COLO668 (cell line): ENCODE data around the gene ABCA13.
"Not testable (repeated sequence)": the region's sequence is repeated elsewhere in the genome, so short reads cannot be mapped to it uniquely, and the experiment has no call there.

Experiments
- DNase-seq: peaks from one replicate; lab custom pipeline; 2025; ENCODE audit not compliant: unreplicated experiment; lab: John Stamatoyannopoulos, UW

ABCA13 gene

DNA sequence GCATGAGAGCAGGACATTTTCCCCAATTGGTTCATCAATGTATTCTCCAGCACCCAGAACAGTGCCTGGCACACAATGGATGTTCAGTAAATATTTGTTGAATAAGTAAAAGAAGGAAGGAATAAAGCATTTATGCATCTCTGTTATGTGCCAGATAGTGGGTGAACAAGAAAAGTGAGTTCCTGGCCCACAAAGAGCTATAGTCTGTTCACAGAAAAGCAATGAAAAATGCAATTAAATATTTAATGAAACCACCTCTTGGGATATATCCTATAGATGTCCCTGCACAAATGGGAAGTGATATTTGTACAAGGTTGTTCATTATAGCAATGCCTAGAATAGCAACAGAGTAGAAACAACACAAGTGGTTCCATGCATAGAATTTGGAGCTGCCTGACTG, 2.1 kb downstream of the ABCA13 start:
- no peak for DNase-seq

DNA sequence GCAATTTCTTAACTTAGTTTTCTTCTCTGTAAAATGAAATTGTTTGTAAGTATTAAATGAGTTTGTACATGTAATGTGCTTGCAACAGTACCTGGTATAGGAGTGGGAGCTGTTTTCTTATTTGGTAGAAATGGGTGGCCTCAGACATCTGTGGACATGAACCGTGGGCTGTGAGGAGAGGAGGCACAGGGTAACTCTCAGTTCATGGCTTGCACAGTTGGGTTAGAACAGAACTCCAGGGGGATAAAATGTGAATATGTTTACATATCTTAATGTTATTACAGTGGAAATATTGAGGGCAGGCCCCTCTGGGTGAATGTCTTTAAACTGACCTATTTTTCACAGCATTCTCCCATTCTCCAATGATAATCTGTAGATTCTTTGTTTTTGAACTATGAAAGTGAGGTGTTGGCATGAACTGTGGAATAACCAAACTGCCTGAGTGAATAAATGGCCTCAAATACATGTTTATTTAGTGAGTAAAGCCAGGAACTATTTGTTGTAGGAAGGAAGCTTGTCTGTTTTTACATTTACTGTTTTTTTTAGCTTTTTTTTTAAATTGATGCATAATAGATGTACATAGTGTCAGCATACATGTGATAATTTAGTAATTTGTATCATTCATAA, 2.6 kb downstream of the ABCA13 start:
- no peak for DNase-seq

DNA sequence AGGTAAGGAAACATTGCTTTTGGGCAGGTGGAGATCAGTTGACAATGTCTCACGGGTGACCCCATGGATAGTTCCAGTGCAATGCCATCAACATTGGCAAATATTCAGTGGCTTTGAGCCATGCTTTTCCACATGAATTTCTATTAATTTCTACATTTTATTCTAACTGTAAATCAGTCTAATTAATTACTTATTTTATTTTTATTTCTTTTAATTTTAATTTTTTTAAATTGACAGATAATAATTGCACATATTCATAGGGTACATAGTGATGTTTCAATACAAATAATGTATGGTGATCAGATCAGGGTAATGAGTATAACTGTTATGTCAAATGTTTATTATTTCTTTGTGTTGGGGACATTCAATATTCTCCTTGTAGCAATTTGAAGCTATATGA, 3.8 kb downstream of the ABCA13 start:
- no peak for DNase-seq

DNA sequence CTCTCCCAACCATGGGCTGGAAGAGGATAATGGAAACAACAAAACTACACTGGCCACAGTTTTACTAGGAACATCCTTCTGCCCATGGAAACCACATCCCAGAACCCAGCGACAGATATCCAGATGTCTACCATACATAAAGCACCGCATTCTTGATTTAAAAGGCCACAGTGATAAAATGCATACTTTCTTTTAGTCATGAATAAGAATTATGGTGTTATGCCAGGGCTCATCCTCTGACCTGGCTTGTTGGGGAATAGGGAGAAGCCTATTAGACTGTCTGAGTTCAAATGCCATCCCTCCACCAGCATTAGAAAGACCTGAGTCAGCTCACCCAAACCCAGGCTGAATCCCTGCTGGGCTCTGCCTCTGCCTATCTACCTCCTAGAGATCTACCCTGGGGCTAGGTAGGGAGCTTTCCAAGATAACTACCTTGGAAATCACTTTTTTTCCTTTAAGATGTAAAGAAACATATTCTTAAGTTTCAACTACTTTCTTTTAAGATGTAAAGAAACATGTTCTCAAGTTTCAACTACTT, 5.2 kb downstream of the ABCA13 start:
- DNase-seq, result no peak

DNA sequence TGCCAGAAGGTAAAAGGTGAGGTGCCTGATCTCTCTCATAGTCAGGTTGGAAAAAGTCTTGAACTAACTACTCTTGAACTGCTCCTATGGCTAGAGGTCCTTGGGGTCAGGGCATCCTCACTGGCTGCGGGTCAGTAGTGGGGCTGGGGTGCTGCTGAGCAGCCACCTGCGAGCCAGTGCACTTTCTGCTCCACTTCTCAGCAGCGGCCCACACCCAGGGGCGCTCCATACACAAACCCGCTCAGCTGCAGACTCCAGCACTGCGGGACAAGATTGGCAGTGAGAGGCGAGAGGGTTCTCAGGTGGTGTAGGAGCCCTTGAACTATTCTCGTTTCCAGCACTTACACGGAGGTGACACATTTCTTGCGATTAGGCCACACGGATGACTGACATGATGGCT, 6.0 kb downstream of the ABCA13 start:
- DNase-seq, result no peak

DNA sequence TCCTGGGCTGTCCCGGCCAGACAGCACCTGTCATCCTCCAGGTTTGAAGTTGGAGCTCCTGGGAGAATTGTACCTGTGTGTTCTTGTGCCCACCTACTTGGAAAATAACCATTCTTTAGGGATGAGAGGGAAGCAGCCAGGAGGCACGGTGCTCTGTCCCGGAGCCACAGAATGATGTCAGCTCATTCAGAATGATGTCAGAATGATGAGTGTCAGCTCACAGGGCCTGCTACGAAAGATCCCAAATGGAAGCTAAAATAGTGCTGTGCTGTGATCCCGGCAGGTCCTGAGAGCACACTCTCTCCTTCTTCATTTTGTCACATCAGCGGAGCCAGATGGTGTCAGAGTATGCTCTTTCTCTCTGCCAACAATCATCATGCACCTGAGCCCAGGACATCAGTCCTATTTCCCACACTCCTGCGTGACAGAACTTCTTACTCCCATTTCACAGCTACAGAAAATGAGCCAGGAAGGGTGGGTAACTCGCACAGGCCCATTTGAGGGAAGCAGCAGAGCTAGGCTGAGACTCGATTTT, 8.3 kb downstream of the ABCA13 start:
- no peak for DNase-seq

DNA sequence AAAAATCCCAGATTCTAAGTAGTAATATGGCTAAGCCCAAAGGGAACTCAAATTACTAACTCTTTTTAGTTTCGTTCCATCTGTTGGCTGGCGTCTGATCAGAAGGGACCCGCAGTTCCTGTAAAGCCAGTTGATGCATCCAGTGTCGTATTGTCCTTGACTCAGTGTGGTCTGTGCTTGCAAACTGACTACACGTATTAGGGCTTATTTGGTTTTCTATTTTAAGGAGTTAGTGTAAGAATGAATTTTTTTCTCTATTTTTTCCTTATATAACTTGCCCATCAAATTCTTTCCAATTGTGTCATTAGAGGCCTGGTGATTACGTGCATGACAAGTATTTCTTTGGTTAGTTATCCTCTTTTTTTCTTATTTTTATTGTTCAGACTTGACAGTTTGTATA, 9.7 kb downstream of the ABCA13 start:
- DNase-seq, result no peak

DNA sequence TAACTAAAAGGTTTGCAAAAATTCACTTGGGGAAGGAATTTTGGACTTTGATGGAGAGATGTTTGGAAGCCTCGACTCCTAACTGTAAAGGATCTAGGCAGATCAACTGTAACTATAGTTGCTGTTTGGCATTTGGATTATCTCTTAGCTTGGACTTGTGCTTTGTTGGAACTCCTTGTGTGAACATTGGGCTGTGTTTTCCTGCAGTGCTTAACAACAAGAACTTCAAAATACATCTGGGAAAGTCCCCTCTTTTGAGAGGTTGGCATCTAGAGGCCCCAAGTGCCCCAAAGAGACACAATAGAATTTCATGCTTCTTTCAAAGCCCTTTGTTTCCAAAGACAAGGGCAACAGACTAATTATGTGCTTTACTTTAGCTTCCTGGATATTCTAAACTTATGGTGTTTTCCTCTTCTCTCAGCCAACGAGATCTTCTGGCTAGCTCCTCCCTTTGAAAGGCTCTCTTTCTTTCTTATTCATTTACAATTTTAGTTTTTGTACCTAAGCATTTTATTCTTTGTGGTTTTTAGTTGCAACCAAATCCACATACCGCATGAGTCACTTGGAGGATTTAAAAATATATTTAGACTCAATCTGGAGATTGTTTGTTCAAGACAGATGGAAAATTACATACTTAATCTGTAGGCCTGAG, 11.6 kb downstream of the ABCA13 start:
- no peak for DNase-seq

DNA sequence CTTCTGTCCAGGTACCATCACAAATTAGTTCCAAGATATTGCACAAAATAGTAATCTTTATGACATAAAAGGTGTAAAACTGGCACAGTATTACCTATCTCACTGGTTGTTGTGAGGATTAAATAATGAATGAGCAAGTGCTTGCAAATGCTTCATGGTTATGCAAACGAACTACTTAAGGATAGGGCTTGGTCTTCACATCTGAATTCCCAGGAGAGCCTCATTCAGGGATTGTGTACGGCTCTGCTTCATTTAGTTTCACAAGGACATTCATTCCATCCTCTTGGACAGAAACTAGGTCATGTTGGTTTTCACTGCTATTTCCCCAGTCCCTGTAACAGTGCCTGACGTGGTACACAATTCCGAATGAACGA, 12.1 kb downstream of the ABCA13 start:
- DNase-seq, result no peak

DNA sequence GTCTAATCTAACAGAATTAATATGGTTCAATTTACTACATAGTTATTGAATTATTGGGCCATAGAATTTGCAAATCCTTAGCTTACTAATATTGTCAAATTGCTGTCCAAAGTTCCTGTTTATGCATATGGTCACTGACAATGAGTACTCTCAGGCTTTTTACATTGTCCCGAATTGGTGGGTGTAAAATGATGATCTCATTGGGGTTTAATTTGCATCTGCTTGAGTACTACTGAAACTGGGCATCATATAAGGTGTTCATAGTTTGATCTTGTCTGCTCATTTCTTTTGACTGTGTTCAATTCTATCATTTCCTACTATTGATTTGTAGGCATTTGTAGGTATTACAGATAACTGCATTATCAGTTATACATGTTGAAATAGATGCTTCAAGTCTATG, 12.7 kb downstream of the ABCA13 start:
- no peak for DNase-seq

DNA sequence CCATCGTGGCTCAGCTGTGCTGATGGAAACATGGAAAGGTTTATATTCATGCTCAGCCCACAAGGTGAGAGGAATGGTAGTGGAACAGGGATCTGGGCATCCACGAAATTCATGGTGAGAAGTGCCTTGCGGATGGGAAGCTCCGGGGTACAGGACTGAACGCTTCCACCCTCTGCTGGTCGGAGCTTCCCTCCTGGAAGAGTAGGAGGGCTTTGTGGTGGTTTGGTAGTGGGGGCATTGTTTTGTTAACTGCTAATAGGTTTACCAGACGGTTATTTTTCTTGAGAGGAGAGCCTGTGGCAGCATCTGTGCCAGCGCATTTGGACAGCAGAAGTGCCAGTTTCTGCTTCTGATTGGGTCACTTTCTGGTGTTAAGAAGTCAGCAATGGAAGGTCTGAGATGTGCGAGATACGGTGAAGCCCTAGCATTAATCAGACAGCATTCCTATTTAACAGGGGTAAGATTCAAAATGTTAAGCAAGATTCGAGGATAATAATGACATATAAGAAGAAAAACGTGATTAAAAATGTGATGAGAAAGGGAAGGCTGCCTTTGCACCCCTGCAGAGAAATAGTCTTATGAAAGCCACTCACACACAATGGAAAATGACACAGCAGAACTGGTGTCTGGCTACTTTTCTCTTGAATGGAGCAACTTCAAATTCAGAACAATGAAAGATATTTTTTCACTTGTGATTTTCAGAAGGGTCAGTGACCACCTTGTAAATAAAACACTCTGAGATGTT, 17.7 kb downstream of the ABCA13 start:
- DNase-seq, result no peak

DNA sequence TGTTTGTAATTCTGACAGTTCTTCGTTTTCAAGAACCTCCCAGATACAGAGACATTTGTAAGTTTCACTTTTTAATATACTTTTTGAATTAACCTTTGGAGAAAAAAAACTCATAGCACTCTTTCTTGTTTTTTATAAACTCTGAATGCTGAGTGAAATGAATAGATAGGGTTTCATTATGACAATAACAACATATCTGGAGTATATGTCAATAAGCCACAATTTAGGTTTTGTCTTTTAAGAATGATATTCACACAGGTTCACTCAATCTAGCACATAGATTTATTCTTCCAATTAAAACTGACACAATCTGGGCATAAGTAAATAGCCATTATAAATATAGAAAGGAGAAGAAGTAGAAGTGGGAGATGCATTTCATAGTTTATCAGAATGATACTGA, 21.7 kb downstream of the ABCA13 start:
- DNase-seq, result no peak

DNA sequence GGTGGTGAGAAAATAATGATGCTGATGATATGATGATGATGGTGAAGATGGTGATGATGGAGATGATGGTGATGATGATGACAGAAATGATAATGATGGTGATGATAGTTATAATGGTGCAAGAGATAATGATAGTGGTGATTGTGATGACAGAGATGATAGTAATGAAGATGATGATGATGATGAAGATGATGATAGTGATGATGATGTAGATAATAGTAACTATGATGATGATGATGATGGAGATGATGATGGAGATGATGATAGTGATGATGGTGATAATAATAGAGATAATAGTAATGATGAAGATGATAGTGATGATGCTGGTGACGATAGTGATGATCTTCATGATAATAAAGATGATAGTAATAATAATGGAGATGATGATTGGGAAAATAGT, 22.2 kb downstream of the ABCA13 start:
- no peak for DNase-seq

DNA sequence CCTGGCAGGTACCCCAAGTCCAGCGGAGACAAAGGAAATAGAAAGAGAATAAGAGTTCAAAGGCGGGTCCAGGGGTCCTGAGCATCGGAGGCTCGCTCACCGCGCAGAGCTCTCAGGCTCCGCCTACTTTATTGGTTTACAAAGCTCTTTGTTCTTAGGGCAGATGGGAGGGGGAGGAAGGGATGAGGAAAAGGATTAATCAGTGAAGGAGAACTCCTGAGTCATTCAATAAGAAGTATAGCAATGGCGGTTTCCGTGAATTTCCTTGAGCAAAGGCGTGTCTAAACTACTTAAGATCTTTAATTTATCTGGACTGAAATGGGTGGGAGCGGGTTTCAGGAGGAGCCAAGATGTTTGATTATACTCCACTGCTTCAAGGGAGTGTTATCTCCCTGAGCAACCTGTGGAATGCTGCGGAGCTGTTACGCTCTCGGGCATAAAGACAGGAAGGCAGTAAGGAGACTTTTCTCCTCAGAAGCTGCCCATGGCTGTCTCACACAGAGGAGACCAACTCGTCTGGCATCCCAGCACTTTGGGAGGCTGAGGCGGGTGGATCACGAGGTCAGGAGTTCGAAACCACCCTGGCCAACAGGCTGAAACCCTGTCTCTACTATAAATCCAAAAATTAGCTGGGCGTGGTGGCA, 29.8 kb downstream of the ABCA13 start:
- not testable (repeated sequence) for DNase-seq

DNA sequence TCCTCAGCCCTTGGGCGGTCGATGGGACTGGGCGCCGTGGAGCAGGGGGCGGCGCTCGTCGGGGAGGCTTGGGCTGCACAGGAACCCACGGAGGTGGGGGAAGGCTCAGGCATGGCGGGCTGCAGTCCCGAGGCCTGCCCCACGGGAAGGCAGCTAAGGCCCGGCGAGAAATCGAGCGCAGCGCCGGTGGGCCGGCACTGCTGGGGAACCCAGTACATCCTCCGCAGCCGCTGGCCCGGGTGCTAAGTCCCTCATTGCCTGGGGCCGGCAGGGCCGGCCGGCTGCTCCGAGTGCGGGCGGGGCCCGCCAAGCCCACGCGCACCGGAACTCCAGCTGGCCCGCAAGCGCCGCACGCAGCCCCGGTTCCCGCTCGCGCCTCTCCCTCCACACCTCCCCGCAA, 31.7 kb downstream of the ABCA13 start:
- DNase-seq, result not testable (repeated sequence)

DNA sequence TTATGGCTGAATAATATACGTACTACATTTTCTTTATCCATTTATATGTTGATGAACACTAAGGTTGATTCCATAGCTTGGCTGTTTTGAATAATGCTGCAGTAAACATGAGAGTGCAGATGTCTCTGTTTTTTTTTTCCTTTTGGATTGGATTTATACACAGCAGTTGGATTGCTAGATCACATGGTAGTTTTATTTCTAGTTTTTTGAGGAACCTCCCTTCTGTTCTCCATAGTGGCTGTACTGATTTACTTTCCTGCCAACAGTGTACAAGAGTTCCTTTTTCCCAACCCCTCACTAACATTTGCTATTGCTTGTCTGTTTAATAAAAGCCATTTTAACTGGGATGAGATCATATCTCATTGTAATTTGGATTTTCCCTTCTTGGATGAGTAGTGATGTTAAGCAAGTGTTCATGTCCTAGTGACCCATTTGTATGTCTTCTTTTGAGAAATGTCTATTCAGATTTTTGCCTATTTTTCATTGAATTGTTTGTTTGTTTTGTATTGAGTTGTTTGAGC, 36.0 kb downstream of the ABCA13 start:
- no peak for DNase-seq

DNA sequence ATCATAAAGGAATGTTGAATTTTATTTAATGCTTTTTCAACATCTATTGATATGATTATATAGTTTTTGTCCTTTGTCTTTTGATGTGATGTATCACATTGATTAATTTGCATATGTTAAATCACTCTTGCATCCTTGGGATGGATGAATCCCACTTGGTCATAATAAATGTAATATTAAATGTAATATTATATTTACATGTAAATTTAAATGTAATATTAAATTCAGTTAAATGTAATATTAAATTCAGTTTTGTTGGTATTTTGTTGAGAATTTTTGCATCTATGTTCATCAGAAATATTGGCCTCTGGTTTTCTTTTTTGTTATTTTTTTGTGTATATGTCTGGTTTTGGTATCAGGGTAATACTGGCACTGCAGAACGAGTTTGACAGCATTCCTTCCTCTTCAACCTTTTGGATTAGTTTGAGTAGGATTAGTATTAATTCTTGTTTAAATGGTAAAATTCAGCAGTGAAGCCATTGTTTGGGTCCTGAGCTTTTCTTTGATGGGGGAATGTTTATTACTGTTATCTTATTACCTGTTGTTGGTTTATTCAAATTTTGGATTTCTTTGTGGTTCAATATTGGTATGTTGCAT, 37.8 kb downstream of the ABCA13 start:
- no peak for DNase-seq

DNA sequence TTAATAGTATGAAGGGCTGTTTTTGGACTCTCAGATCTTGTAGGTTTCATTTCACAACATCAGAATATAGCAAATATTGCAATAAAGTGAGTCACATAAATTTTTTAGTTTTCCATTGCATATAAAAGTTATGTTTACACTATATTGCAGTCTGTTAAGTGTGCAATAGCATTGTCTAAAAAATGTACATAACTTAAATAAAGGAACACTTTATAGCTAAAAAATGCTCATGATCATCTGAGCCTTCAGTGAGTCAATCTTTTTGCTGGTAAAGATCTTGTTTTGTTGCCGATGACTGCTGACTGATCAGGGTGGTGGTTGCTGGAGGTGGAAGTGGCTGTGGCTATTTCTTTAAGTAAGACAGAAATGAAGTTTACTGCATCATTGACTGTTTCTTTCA, 42.0 kb downstream of the ABCA13 start:
- no peak for DNase-seq

DNA sequence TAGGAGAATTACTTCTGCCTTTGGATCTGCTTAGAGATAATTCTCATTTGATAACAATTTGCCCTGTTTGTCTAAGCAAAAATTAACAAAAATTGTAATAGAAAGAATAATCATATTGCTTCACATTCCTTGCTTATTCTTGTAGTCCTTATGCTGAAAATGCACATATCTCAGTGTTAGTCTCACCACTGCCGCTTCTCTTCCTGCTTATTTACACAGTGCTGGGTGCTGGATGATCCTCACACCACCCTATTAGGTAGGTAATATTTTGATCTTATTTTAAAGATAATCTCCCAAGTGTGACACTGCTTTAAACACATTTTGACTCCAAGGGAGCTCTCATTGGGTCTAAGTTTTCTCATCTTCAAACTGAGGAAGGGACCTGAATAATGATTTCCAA, 46.0 kb downstream of the ABCA13 start:
- no peak for DNase-seq

DNA sequence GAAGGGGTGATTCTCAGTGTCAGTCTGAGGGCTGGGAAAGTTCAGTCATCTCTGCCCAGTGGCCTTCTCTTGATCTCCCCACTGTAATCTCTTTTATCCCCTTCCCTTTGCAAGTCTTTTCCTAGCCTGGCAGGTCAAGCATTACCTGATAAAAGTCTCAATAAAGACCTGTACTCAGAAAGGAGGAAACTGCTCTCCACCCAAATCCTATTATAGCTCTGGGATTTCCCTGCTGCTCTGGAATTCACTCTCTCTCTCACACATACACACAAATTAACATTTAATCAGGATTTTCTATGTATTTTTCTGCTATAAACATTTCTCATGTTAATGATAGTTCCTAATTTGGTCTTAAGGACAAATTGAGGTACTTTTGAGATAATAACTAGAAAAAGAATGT, 46.5 kb downstream of the ABCA13 start:
- no peak for DNase-seq

DNA sequence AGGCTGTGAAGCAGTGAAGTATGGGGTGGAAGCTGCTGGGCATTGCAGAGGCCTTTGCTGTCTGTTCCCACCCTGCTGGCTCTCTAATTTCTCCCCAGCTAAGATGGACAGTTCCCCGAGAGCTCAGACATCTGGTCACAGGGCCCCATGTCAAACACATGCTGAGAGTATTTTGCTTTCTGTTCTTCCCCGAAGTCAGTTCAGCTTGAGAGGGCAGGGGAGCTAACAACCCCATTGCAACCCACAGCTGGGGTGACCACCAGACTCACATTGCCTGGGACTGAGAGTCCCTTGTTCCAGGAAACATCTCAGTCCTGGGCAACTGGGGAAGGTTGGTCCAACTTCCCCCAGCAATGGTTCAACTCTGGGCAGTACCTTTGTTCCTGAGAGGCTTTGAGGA, 52.8 kb downstream of the ABCA13 start:
- no peak for DNase-seq
